T47D (cell line): ENCODE results near the gene CAVIN1.

Experiments
- DNase-seq, 2 experiments: peaks; one replicate each; pipeline versions ENCODE4 v3.0.0 to v3.0.0-alpha.2; 2011 to 2012; ENCODE audit warnings: low read depth in 1 of 2, low spot score in 1 of 2
- JUND ChIP-seq: IDR thresholded peaks from 2 replicates; pipeline ENCODE4 v1.6.1; 2012; ENCODE audit warnings: low read depth
- in situ Hi-C: cut with HindIII; loops from 2 replicates; pipeline ENCODE4 v1.10.0; 2016; ENCODE audit warnings: low sequenced_read_pairs, low pct_unique_long_range_greater_than_20kb

CAVIN1 gene

DNA sequence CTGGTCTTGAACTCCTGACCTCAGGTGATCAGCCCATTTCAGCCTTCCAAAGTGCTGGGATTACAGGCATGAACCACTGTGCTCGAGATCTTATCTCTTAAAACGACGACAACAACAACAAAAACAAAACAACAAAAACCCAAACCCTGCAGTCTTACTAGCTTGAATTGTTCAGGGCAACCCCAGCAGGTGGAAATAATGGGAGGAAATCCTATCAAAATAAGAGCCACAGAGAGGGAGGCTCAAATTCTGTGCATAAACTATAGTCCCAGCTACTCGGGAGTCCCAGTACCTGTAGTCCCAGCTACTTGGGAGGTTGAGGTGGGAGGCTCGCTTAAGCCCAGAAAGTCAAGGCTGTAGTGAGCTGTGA is 19.1 kb upstream of the CAVIN1 start:
- peak in 1 of 2 experiments; percentile 34 for DNase-seq
- in situ Hi-C loops, result no loop called here
- no peak for TF ChIP-seq JUND

DNA sequence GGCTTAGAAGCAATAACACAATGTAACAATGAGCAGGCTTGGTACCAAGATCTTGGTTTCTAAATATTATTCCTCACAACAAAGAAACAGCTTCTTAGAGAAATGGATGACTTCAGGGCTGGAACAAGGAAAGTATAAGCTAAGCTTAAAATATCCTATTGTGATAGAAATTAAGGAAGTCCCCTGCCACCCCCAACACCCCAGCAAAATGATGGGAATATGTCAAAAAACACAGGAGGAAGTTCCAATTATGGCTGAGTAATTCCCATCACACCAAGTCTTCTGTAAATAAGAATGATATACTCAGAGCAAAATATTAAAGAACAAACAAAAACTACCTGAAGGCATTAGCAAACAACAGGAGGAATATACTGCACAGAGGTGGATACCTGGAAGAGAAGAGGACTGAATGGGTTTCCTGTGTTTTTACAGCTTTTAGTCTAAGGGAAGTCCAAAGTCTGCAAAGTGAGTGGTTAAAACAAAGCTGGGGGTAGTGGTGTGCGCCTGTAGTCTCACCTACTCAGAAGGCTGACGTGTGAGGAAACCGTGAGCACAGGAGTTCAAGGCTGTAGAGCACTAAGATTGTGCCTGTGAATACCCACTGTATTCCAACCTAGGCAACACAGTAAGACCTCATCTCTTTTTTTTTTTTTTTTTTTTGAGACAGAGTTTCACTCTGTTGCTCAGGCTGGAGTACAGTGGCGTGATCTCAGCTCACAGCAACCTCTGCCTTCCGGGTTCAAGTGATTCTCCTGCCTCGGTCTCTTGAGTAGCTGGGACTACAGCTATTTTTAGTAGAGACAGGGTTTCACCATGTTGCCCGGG is 18.5 kb upstream of the CAVIN1 start:
- in situ Hi-C loops, result no loop called here
- no peak for DNase-seq
- no peak for TF ChIP-seq JUND

DNA sequence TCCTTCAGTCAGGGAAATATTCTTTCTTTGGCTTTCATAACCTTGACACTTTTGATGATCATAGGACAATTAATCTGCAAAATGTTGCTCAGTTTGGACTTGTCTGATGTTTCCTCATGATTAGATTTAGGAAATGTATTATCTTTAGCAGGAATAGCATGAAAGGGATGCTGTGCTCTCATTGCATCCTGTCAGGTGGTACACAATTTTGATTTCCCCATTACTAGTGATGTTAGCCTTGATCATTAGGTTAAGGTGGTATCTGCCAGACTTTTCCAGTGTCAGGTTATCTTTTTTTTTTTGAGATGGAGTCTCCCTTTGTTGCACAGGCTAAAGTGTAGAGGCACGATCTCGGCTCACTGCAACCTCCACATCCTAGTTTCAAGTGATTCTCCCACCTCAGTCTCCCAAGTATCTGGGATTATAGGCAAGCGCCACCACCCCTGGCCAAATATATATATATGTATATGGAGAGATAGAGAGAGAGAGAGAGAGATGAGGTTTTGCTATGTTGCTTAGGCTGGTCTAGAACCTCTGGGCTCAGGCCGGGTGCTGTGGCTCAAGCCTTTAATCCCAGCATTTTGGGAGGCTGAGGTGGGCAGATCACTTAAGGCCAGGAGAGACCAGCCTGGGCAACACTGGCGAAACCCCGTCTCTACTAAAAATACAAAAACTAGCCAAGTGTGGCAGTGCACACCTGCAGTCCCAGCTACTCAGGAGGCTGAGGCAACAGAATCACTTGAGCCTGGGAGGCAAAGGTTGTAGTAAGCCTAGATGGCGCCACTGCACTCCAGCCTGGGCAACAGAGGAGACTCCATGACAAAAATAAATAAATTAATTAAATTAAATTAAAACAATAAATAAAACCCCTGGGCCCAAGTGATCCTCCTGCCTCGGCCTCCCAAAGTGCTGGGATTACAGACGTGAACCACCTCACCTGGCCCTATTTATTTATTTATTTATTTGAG is 15.8 kb upstream of the CAVIN1 start:
- in situ Hi-C loops, result no loop called here
- no peak for TF ChIP-seq JUND
- peak in 1 of 2 experiments; percentile 60 for DNase-seq

DNA sequence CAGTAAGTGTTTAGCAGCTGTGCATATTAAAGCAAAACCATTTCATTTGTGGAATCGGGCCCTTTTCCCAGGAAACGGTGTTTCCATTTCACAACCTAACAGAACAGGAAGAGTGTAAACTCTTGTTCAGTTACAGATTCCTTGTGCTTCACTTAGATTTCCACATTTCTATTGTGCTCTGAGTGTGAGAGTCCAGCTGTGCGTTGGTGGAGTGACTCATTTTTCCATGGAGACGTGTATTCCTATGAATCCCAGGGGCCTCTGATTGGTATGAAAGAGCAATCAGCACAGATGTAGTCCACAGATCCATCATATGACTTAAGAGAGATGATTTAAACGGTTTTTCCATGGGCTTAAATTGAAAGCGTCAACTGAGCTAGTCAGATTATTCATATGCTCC is 13.3 kb upstream of the CAVIN1 start:
- no peak for TF ChIP-seq JUND
- no peak for DNase-seq
- in situ Hi-C loops, result no loop called here

DNA sequence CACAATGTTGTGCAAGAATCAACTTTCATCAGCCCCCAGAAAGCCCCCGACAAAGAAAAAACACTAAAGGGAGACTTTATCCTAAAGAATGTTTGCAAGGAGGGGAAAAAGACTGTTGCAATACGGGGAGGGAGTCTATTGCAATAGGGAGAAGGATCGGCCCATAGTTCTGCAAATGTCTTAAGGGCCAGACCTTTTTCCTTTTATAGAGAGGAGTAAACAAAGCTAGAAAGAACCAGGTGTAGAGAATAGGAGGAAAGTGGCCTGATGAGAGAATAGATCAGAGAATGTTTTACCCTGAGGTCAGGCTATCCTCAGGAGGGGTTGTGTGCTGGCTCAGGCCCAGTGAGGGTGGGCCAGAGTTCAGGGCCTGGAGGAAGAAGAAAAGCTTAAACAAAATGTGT is 8.7 kb upstream of the CAVIN1 start:
- DNase-seq, result no peak
- in situ Hi-C loops, result no loop called here
- no peak for TF ChIP-seq JUND

DNA sequence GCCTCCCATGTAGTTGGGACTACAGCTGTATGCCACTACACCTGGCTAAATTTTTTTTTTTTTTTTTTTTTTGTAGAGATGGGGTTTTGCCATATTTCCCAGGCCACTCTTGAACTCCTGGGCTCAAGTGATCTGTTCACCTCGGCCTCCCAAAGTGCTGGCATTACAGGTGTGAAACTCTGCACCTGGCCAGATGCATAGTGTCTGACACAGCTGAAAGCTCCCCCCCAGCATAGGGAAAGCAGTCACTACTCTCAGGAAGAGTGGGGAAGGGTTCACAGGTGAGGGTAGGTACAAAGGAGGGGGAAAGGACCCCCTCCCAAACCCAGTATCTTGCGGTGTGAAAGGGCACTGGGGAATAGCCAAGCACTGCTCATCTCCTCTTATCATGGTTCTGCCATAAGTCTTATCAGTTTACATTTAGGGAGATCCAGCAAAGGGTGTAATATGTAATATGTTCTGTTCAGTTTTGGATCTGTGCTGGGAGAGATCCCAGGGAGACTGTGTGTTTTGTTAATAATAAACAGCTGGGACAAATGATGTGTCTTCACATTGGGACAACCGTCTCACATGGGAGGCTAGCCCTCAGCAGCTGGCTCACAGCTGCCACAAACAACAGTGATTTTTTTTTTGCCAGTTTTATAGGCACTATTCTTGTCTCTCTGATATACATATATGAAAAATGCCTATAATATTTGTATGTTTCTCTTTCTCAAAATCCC is 6.8 kb upstream of the CAVIN1 start:
- no peak for DNase-seq
- in situ Hi-C loops, result no loop called here
- TF ChIP-seq JUND, result no peak

DNA sequence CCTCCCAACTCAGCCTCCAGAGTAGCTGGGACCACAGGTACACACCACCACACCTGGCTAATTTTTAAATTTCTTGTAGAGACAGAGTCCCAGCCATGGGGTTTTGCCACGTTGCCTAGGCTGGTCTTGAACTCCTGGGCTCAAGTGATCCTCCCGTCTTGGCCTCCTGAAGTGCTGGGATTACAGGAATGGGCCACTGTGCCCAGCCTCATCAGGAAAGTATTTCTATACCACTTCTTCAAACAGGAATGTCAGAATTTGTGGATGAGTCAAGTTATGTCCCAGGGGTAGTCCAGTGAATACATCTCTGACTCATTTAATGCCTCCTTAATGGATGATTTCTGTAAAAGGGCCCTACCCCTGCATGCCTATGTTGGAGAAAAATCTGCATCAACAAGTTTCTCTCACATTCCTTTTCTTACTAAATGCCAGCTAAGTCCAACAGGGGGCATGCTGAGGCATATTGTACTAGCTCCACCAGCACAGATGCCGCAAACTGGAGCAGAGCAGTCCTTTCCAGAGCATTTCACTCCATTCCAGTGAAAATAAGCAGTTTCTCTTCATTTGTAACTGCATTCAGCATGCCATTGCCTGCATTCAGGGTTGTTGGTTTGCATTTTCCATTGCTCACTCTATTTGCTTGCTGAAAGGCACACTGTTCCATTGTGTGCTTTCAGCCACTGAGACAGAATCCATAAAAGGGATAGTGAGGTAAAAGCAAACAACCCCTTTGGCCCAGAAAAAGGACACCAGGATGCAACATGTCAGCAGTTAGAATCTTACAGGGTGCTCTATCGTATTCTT is 5.3 kb upstream of the CAVIN1 start:
- in situ Hi-C loops, result no loop called here
- no peak for TF ChIP-seq JUND

DNA sequence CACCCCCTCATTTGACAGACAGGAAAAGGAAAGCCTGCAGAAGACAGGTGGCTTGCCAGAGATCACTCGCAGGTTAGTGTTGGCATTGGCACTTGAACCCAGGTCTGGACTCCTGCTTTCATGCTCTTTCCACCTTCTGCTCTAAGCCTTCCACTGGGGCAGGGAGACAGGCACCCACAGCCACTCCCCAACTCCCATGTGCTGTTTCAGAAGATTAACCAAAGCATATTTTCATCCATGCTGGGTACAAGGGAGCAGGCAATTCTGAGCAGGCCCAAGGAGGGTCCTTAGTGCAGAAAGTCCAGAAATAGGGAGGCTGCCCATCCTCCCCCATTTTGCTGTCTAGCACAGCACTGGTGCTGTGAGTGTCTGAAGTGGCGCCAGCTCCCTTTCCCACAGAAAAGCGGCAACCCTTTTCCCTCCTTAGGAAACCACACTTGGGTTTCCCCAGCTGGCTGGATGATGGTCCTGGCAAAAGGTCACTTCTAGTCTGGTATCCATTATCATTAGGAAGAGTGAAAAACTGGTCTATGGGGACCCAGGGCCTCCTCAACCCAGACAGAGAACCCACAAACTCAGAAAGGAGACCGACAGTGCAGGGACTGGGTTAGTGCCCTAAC is 2.0 kb upstream of the CAVIN1 start:
- in situ Hi-C loops, result no loop called here
- no peak for DNase-seq
- TF ChIP-seq JUND, result no peak

More for the DNA sequence above, 5.3 kb upstream of the CAVIN1 start:
- peak; percentile 51 to 88 for DNase-seq

DNA sequence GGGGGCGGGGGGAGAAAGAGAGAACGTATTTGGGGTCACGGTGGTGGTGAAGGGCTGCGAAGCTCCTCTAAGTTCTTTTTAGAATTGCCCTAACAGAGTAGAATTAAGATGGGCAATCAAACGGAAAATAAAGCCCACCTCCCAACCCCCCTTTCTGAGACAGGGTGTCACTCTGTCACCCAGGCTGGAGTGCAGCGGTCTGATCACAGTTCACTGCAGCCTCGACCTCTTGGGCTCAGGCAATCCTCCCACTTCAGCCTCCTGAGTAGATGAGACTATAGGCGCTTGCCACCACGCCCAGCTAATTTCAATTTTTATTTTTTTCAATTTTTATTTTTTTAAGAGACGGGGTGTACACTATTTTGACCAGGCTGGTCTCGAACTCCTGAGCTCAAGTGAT is 710 bp upstream of the CAVIN1 start:
- in situ Hi-C loops, result no loop called here
- no peak for TF ChIP-seq JUND
- no peak for DNase-seq

DNA sequence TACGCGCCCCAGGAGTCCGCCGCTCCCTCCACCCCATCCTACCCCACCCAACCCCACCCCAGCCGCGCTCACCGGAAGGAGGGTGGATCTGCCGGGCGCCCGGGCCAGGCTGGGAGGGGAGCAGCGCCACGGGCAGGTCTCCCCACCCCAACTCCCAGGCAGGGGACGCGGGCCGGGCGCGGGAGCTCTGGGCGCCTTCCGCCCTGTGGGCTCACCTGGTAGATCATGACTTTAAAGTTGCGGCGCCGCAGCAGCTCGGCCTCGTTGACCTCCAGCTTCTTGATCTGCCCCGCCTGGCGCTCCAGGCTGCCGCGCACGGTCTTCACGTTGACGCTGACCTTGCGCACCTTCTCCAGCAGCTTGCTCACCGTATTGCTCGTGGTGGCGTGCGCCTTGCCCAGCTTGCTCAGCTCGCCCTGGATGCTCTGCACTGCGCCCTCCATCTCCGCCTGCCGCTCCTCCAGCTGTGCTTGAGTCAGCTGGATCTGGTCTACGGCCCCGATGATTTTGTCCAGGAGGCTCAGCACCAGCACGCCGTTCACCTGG is 571 bp downstream of the CAVIN1 start:
- DNase-seq, result peak; percentile 49 to 56
- in situ Hi-C loops, result no loop called here
- no peak for TF ChIP-seq JUND
